Suprapubic skin (tissue), 4 donors: ENCODE results near the gene SLC44A1. TPM values are rescaled to one million over a fixed set of nuclear protein-coding genes. Genes with fewer than 3 reads are reported as not detected.

ENCODE experiments used
- DNase-seq, 2 donors: peaks; one replicate each; pipeline ENCODE4 v3.0.0-alpha.2; 2019; ENCODE audit warnings: low spot score in 2 of 2
- H3K27ac ChIP-seq: fragments of 200-600 bp; sonication (generic); one replicate; pipeline ENCODE4 v1.5.1; 2019
- H3K27me3 ChIP-seq: fragments of 200-600 bp; sonication (generic); one replicate; pipeline ENCODE4 v1.5.1; 2019
- H3K36me3 ChIP-seq: fragments of 200-600 bp; sonication (generic); one replicate; pipeline ENCODE4 v1.5.1; 2019
- H3K4me1 ChIP-seq: fragments of 200-600 bp; sonication (generic); one replicate; pipeline ENCODE4 v1.5.1; 2019
- H3K4me3 ChIP-seq: fragments of 200-600 bp; sonication (generic); one replicate; pipeline ENCODE4 v1.5.1; 2019; ENCODE audit warnings: mild to moderate bottlenecking
- H3K9me3 ChIP-seq: fragments of 200-600 bp; sonication (generic); one replicate; pipeline ENCODE4 v1.5.1; 2019
- CTCF ChIP-seq, 2 donors: fragments of 200-600 bp in 1 of 2; fragments of 450-650 bp in 1 of 2; sonication (generic) in 1 of 2; IDR thresholded peaks; one replicate each; pipeline ENCODE4 v1.5.1; 2016 to 2019; ENCODE audit warnings: antibody characterized with exemption in 2 of 2, mild to moderate bottlenecking in 1 of 2, moderate library complexity in 1 of 2
- EP300 ChIP-seq: sonication (generic); formaldehyde crosslinking; IDR thresholded peaks from one replicate; pipeline ENCODE4 v1.6.1; 2017; ENCODE audit warnings: antibody characterized with exemption
- POLR2A ChIP-seq, 2 donors: fragments of 450-650 bp; IDR thresholded peaks; one replicate each; pipeline ENCODE4 v1.6.1; 2017; ENCODE audit warnings: antibody characterized with exemption in 2 of 2, mild to moderate bottlenecking in 2 of 2, moderate library complexity in 2 of 2
- POLR2AphosphoS5 ChIP-seq, 3 donors: sonication (generic); formaldehyde crosslinking; IDR thresholded peaks; one replicate each; pipeline ENCODE4 v1.6.1; 2017; ENCODE audit warnings: antibody characterized with exemption in 3 of 3
- WGBS: methylation state at CpG from one replicate; pipeline ENCODE4 v1.1.5; 2018; 5-methylcytosine and 5-hydroxymethylcytosine counted together
- total RNA-seq, 4 donors: library from RNA; depleted of rRNA; stranded (reverse); fragments of >200 nt; gene quantifications; one replicate each; pipeline ENCODE4 v1.1.0, GENCODE V29; 2016

The SLC44A1 gene
- total RNA-seq, 4 donors from 2014 or later, result 36.2 to 79.0 (median 57.2) TPM

DNA sequence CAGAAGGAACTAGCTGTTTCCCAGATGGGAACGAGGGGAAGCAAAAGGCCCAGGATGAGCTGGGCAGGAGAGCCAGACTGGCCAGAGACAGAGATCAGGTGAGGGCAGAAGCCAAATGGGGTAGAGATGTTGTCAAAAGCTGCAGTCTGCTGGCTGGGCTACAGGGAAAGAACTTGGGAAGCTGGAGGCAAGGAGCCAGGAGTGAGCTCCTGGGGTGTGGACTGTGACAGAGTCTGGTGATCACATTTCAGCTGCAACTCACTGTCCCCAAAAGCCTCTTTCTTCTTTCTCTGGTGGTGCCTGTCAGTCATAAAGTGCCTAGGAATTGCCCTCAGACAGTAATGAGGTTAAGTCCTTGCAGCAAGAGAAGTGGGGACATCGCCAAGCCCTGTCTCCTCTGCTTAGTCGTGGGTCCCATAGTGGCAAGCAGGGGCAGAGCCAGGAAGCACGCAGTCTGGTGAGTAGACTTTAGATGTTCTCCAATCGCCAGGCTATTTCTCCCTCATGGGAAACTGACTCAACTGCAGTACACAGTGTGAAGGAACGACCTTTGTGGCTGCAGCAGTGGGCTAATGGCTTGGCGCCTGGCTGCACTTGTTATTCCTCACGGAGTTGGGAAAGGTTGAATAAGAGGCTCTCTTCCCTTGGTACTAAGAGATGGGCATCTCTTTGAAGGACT lies 200.9 kb downstream of the SLC44A1 start:
- peaks cover 14% of the 10 kb centered on the region for H3K4me1 ChIP-seq
- no peaks in the 10 kb centered on the region for H3K27me3 ChIP-seq
- no peak overlapping the region for H3K27ac ChIP-seq
- no peaks in the 10 kb centered on the region for H3K9me3 ChIP-seq
- H3K4me3 ChIP-seq, result no peak overlapping the region
- 63% methylated on average over 7 of the region's 8 CpGs for WGBS
- TF ChIP-seq CTCF (IDR thresholded peaks at IDR 0.05) (no peak), EP300 (no peak), POLR2AphosphoS5 (IDR thresholded peaks at IDR 0.05) (no peak), POLR2A (IDR thresholded peaks at IDR 0.05) (no peak)
- no peaks in the 10 kb centered on the region for H3K36me3 ChIP-seq
- DNase-seq, result no peak

GRCh38 chr9:105447386-105447813 lies 202.9 kb downstream of the SLC44A1 start:
- WGBS, result 14% methylated on average over 16 of the region's 16 CpGs
- no peaks in the 10 kb centered on the region for H3K27me3 ChIP-seq
- H3K27ac ChIP-seq, result peak overlapping the region; percentile 80
- no peaks in the 10 kb centered on the region for H3K36me3 ChIP-seq
- H3K9me3 ChIP-seq, result no peaks in the 10 kb centered on the region
- TF ChIP-seq EP300 (no peak), POLR2AphosphoS5 (IDR thresholded peaks at IDR 0.05) (no peak)
- H3K4me3 ChIP-seq, result peak overlapping the region; percentile 85
- H3K4me1 ChIP-seq, result peaks cover 14% of the 10 kb centered on the region
- DNase-seq, result no peak

DNA sequence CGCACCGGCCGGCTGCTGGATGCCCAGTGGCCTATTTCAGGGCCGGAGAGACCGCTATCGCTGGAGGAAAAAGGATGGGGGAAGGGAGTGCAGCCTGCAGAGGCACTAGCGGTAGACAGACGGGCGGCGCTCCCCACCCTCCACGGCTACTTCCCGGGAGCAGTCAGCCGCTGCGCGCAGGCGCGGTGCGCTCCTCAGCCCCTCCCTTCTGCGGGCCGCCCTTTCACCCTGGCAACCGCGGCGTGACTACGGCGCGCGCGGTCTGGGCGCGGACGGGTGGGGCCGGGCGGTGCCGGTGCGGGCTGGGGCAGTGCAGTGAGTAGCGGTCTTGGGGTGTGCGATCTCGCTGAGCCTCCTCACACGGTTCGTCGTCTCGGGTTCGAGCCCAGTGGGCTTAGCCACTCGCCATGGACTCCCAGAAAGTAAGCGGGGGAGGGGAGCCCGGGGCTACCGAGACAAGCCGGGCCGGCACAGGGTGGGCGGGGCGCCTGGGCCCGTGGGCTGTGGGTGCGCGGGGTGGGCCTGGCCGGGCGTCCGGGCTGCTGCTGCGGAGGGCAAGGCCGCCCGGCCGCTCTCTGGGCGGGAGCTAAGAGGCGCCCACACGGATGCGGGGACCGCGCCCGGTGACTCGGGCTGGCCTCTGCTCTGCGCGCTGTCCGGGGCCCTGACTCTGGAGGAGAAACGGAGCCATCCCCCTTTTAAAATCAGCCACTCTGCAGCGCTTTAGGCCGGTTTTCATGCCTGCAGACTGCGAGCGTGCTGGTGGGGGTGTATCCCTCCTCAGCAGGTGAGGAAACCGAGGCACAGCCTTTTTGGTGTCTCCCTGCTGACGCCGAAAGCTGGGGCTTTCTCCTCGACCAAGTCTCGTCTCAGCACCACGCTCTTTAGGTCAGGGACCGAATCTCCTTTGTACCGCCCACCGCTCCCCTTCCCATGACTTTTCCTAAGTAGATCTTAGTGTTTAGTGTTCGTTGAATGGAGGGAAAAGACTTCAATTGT lies 203.7 kb downstream of the SLC44A1 start, which contains the start of gene FSD1L:
FSD1L (plus strand) TSS at position 221 of the 999 bp plus-strand sequence; CDS start at position 408, 187 bp downstream.
- Histone ChIP-seq H3K27me3 (no peaks in the 10 kb centered on the region), H3K27ac (peak within 1 kb of the TSS; percentile 80), H3K36me3 (no peaks in the 10 kb centered on the region), H3K4me1 (peaks cover 14% of the 10 kb centered on the region), H3K9me3 (no peaks in the 10 kb centered on the region), H3K4me3 (peak within 1 kb of the TSS; percentile 85)
- TF ChIP-seq CTCF (IDR thresholded peaks at IDR 0.05) (no peak), POLR2A (IDR thresholded peaks at IDR 0.05) (no peak), EP300 (no peak), POLR2AphosphoS5 (IDR thresholded peaks at IDR 0.05) (no peak)
- whole genome bisulfite sequencing, result 2% methylated on average over 43 of the region's 87 CpGs
- peak; percentile 92 to 93 for DNase-seq

DNA sequence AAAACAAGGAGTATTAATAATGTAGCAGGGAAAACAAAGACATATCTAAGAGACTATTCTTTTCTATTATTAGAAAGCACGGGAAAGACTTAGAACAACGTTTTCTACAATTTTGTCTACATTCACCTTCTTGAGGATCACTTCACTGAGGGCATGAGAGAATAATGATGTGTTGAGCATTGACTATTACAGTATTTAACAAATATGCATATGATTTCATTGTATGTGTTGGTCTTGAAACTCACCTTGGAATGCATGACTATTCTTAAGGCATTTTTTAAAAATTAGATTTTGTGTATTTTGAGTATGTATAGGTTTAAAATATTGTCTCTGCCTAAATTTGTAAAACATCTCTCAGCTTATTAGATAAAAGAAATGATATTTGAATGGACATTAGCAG lies 204.6 kb downstream of the SLC44A1 start:
- peak overlapping the region; percentile 85 for H3K4me3 ChIP-seq
- 44% methylated on average over 2 of the region's 2 CpGs for WGBS
- H3K27ac ChIP-seq, result no peak overlapping the region
- no peaks in the 10 kb centered on the region for H3K27me3 ChIP-seq
- no peaks in the 10 kb centered on the region for H3K36me3 ChIP-seq
- no peak for TF ChIP-seq EP300
- no peak for TF ChIP-seq POLR2A (IDR thresholded peaks at IDR 0.05)
- TF ChIP-seq POLR2AphosphoS5 (IDR thresholded peaks at IDR 0.05), result no peak
- TF ChIP-seq CTCF (IDR thresholded peaks at IDR 0.05), result no peak
- no peak for DNase-seq
- H3K4me1 ChIP-seq, result peaks cover 14% of the 10 kb centered on the region
- no peaks in the 10 kb centered on the region for H3K9me3 ChIP-seq

DNA sequence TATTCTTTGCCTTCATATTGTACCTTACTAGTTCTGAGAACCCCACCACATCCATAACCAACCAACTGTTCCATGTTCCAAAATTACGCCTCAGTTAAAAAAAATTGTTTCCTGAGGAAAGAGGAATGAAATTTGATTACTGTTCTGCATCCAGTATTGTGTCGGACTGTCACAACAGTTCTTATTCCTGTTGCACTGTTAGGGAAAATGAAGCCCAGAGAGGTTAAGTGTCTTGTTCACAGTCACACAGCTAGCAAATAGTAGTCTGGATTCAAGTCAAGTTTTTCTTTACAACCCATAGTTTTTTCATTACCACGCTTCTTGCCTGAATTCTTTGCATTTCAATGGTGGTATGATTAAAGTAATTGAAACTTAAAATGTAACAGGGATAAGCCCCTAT lies 207.7 kb downstream of the SLC44A1 start:
- no peak for TF ChIP-seq CTCF (IDR thresholded peaks at IDR 0.05)
- no peak for TF ChIP-seq EP300
- TF ChIP-seq POLR2AphosphoS5 (IDR thresholded peaks at IDR 0.05), result no peak
- TF ChIP-seq POLR2A (IDR thresholded peaks at IDR 0.05), result no peak
- H3K27me3 ChIP-seq, result no peaks in the 10 kb centered on the region
- H3K4me1 ChIP-seq, result peaks cover 14% of the 10 kb centered on the region
- H3K4me3 ChIP-seq, result no peak overlapping the region
- no peak for DNase-seq
- no peak overlapping the region for H3K27ac ChIP-seq
- no peaks in the 10 kb centered on the region for H3K36me3 ChIP-seq
- no peaks in the 10 kb centered on the region for H3K9me3 ChIP-seq
- WGBS, result 95% methylated on average over 3 of the region's 3 CpGs
